H9 (cell line): ENCODE results near the gene WEE1. TPM values are rescaled to one million over a fixed set of nuclear protein-coding genes. Genes with fewer than 3 reads are reported as not detected.
"Not testable (repeated sequence)": the region's sequence is repeated elsewhere in the genome, so short reads cannot be mapped to it uniquely, and the experiment has no call there.

Experiments used
- DNase-seq: peaks from one replicate; pipeline ENCODE4 v3.0.0-alpha.2; 2017
- H2AFZ ChIP-seq: one replicate; pipeline ENCODE4 v1.6.1; 2013; ENCODE audit warnings: mild to moderate bottlenecking, low read length, control low read depth, moderate library complexity
- H2AK5ac ChIP-seq: 2 replicates; pipeline ENCODE4 v1.6.1; 2013; ENCODE audit warnings: low read length, control low read depth, mixed read lengths; ENCODE audit not compliant: insufficient read length
- H2BK120ac ChIP-seq: one replicate; pipeline ENCODE4 v1.6.1; 2013; ENCODE audit warnings: low read depth, mild to moderate bottlenecking, low read length, control low read depth, inconsistent platforms; ENCODE audit not compliant: poor library complexity, severe bottlenecking
- H2BK12ac ChIP-seq: 2 replicates; pipeline ENCODE4 v1.6.1; 2013; ENCODE audit warnings: low read length, control low read depth, mixed read lengths, low read depth; ENCODE audit not compliant: insufficient read length
- H2BK15ac ChIP-seq: 2 replicates; pipeline ENCODE4 v1.6.1; 2013; ENCODE audit warnings: low read depth, low read length, control low read depth
- H2BK20ac ChIP-seq: one replicate; pipeline ENCODE4 v1.6.1; 2013; ENCODE audit warnings: low read depth, mild to moderate bottlenecking, low read length, control low read depth, inconsistent platforms; ENCODE audit not compliant: poor library complexity, severe bottlenecking
- H2BK5ac ChIP-seq: 2 replicates; pipeline ENCODE4 v1.6.1; 2013; ENCODE audit warnings: low read length, control low read depth, mixed read lengths; ENCODE audit not compliant: insufficient read length
- H3K14ac ChIP-seq: 2 replicates; pipeline ENCODE4 v1.6.1; 2013; ENCODE audit warnings: low read length, control low read depth; ENCODE audit not compliant: insufficient read depth
- H3K18ac ChIP-seq: 2 replicates; pipeline ENCODE4 v1.6.1; 2013; ENCODE audit warnings: low read depth, mild to moderate bottlenecking, mixed read lengths, low read length, control low read depth; ENCODE audit not compliant: insufficient read length
- H3K23ac ChIP-seq: 2 replicates; pipeline ENCODE4 v1.6.1; 2013; ENCODE audit warnings: low read length, control low read depth, mixed read lengths, low read depth; ENCODE audit not compliant: insufficient read length
- H3K23me2 ChIP-seq: 2 replicates; pipeline ENCODE4 v1.6.1; 2013; ENCODE audit warnings: low read depth, mild to moderate bottlenecking, mixed read lengths, low read length, control low read depth; ENCODE audit not compliant: insufficient read length, poor library complexity, severe bottlenecking
- H3K27ac ChIP-seq: 2 replicates; pipeline ENCODE4 v1.5.1; 2013; ENCODE audit warnings: low read length, control low read depth, mixed read lengths, low read depth; ENCODE audit not compliant: insufficient read length
- H3K27me3 ChIP-seq: 2 replicates; pipeline ENCODE4 v1.6.1; 2013; ENCODE audit warnings: low read length, control low read depth, inconsistent platforms; ENCODE audit not compliant: insufficient read depth
- H3K4ac ChIP-seq: 2 replicates; pipeline ENCODE4 v1.6.1; 2013; ENCODE audit warnings: low read depth, mild to moderate bottlenecking, control low read depth, inconsistent platforms, low read length, moderate library complexity
- H3K4me1 ChIP-seq: 2 replicates; pipeline ENCODE4 v1.6.1; 2013; ENCODE audit warnings: low read length, control low read depth, inconsistent platforms; ENCODE audit not compliant: insufficient read depth
- H3K4me2 ChIP-seq: 2 replicates; pipeline ENCODE4 v1.6.1; 2013; ENCODE audit warnings: low read length, control low read depth, mixed read lengths; ENCODE audit not compliant: insufficient read length, insufficient read depth
- H3K56ac ChIP-seq: 2 replicates; pipeline ENCODE4 v1.6.1; 2013; ENCODE audit warnings: low read depth, mild to moderate bottlenecking, mixed read lengths, low read length, control low read depth; ENCODE audit not compliant: insufficient read length
- H3K79me1 ChIP-seq: 2 replicates; pipeline ENCODE4 v1.6.1; 2013; ENCODE audit warnings: low read depth, mild to moderate bottlenecking, moderate library complexity, low read length, control low read depth, inconsistent platforms; ENCODE audit not compliant: insufficient read depth, poor library complexity, severe bottlenecking
- H3K79me2 ChIP-seq: 2 replicates; pipeline ENCODE4 v1.6.1; 2013; ENCODE audit warnings: low read length, control low read depth, inconsistent platforms; ENCODE audit not compliant: insufficient read depth
- H3K9ac ChIP-seq: 2 replicates; pipeline ENCODE4 v1.6.1; 2013; ENCODE audit warnings: low read length, control low read depth, mixed read lengths; ENCODE audit not compliant: insufficient read length; ENCODE audit errors: extremely low read depth
- H3K9me3 ChIP-seq: one replicate; pipeline ENCODE4 v1.6.1; 2013; ENCODE audit warnings: low read depth, low read length, inconsistent platforms; ENCODE audit not compliant: control insufficient read depth
- H3T11ph ChIP-seq: one replicate; pipeline ENCODE4 v1.6.1; 2013; ENCODE audit warnings: mild to moderate bottlenecking, low read length, control low read depth, inconsistent platforms
- H4K20me1 ChIP-seq: one replicate; pipeline ENCODE4 v1.6.1; 2013; ENCODE audit not compliant: control insufficient read depth, insufficient read length, insufficient read depth
- H4K5ac ChIP-seq: 2 replicates; pipeline ENCODE4 v1.6.1; 2013; ENCODE audit warnings: low read depth, mild to moderate bottlenecking, mixed read lengths, low read length, control low read depth; ENCODE audit not compliant: insufficient read length
- H4K8ac ChIP-seq: replicated peaks from 2 replicates; pipeline ENCODE4 v1.6.1; 2013; ENCODE audit warnings: low read length, control low read depth, mixed read lengths, low read depth; ENCODE audit not compliant: insufficient read length
- H4K91ac ChIP-seq: 2 replicates; pipeline ENCODE4 v1.6.1; 2013; ENCODE audit warnings: low read depth, mild to moderate bottlenecking, moderate library complexity, mixed read lengths, low read length, control low read depth; ENCODE audit not compliant: insufficient read length
- H3K27ac Mint-ChIP-seq, 3 experiments: 2 replicates in 2 of 3; 3 replicates in 1 of 3; pipeline ENCODE4 v1.8.0; 2020 to 2021; ENCODE audit warnings: mixed read lengths in 3 of 3, mild to moderate bottlenecking in 1 of 3, moderate library complexity in 1 of 3
- H3K27me3 Mint-ChIP-seq: 2 replicates; pipeline ENCODE4 v1.8.0; 2021; ENCODE audit warnings: low read depth, mild to moderate bottlenecking, moderate library complexity, mixed read lengths
- H3K36me3 Mint-ChIP-seq, 3 experiments: 2 replicates in 2 of 3; 3 replicates in 1 of 3; pipeline ENCODE4 v1.8.0; 2020 to 2021; ENCODE audit warnings: low read depth in 3 of 3, mixed read lengths in 3 of 3; ENCODE audit not compliant: insufficient read depth in 1 of 3
- H3K4me1 Mint-ChIP-seq, 2 experiments: 2 replicates each; pipeline ENCODE4 v1.8.0; 2020; ENCODE audit warnings: mixed read lengths in 2 of 2
- H3K4me3 Mint-ChIP-seq, 2 experiments: 2 replicates in 1 of 2; 3 replicates in 1 of 2; pipeline ENCODE4 v1.8.0; 2020 to 2021; ENCODE audit warnings: mild to moderate bottlenecking in 2 of 2, mixed read lengths in 2 of 2, moderate library complexity in 1 of 2
- H3K9me3 Mint-ChIP-seq, 2 experiments: 2 replicates in 1 of 2; 3 replicates in 1 of 2; pipeline ENCODE4 v1.8.0; 2020; ENCODE audit warnings: mild to moderate bottlenecking in 2 of 2, mixed read lengths in 2 of 2, moderate library complexity in 1 of 2
- CTCF ChIP-seq: fragments of 200-600 bp; sonication (generic); conservative IDR thresholded peaks from 3 replicates; pipeline ENCODE4 v1.8.0; 2021; ENCODE audit warnings: antibody characterized with exemption, mild to moderate bottlenecking
- WGBS: extraction: QIAGEN DNeasy Blood & Tissue Kit; methylation state at CpG from one replicate; pipeline ENCODE4 v1.1.7; 2013; ENCODE audit warnings: missing lambda C conversion rate, low lambda C conversion rate, mixed read lengths; ENCODE audit not compliant: insufficient read length; ENCODE audit errors: extremely low coverage; 5-methylcytosine and 5-hydroxymethylcytosine counted together
- total RNA-seq: library from RNA; stranded (reverse); gene quantifications from 2 replicates; pipeline ENCODE4 v1.2.1, GENCODE V29; 2021

Gene WEE1
- total RNA-seq, 1 experiment from 2014 or later = 142 TPM

DNA sequence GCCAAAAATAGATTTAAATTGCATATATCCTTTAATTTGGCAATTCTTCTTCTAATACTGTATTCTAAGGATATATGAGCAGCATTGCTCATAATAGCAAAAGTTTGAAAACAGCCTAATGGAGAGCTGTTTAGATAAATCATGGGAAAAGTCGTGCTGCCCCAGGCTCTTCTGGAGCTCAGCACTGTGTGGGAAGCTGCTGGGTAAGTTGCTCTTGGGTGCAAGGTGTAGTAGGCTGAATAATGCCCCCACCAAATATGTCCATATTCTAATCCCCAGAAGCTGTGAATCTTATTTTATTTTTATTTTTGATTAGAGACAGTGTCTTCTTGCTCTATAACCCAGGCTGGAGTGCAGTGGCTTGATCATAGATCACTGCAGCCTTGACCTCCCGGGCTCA lies 34.9 kb upstream of the WEE1 start:
- H3K56ac ChIP-seq = no peak overlapping the region
- DNase-seq = no peak
- H2BK12ac ChIP-seq = no peak overlapping the region
- H4K5ac ChIP-seq = no peak overlapping the region
- H4K20me1 ChIP-seq = no peaks in the 10 kb centered on the region
- H3K4ac ChIP-seq = no peak overlapping the region
- no peak overlapping the region for H3K9ac ChIP-seq
- H3K18ac ChIP-seq = no peak overlapping the region
- WGBS = no CpG with 5 or more reads among the region's 2 CpGs
- no peaks in the 10 kb centered on the region for H3K79me2 ChIP-seq
- no peaks in the 10 kb centered on the region for H3K9me3 ChIP-seq
- H3K79me1 ChIP-seq = no peaks in the 10 kb centered on the region
- H2AFZ ChIP-seq = no peak overlapping the region
- H3K4me2 ChIP-seq = no peak overlapping the region
- no peaks in the 10 kb centered on the region for H3K27me3 ChIP-seq
- H2BK20ac ChIP-seq = no peak overlapping the region
- no peak overlapping the region for H2AK5ac ChIP-seq
- no peak overlapping the region for H3T11ph ChIP-seq
- H2BK120ac ChIP-seq = no peak overlapping the region
- Mint-ChIP-seq H3K4me1 (peaks cover 13% of the 10 kb centered on the region in 2 experiments), H3K9me3 (no peaks in the 10 kb centered on the region), H3K27ac (no peak overlapping the region), H3K36me3 (no peaks in the 10 kb centered on the region), H3K27me3 (no peaks in the 10 kb centered on the region), H3K4me3 (no peak overlapping the region)
- no peak overlapping the region for H4K91ac ChIP-seq
- no peak overlapping the region for H2BK15ac ChIP-seq
- H3K23me2 ChIP-seq = no peaks in the 10 kb centered on the region
- no peak for TF ChIP-seq CTCF
- H2BK5ac ChIP-seq = no peak overlapping the region
- no peaks in the 10 kb centered on the region; the same call in 1 of the 2 replicates for H3K4me1 ChIP-seq
- H4K8ac ChIP-seq = no peak overlapping the region
- H3K14ac ChIP-seq = no peak overlapping the region
- no peak overlapping the region for H3K23ac ChIP-seq
- no peak overlapping the region for H3K27ac ChIP-seq

- not testable (repeated sequence) for H3K27me3 ChIP-seq, H4K5ac ChIP-seq
- peaks cover 15 to 17% of the 10 kb centered on the region in 2 experiments for H3K9me3 Mint-ChIP-seq
These were observed 24.3 kb upstream of the WEE1 start for GRCh38 chr11:9549216-9549615.

More at GRCh38 chr11:9549216-9549615, 24.3 kb upstream of the WEE1 start:
- not testable (repeated sequence) for H3K27ac Mint-ChIP-seq, H3K27me3 Mint-ChIP-seq, H3K27ac ChIP-seq, H2BK12ac ChIP-seq, H3K9me3 ChIP-seq, H3K23ac ChIP-seq, H3K23me2 ChIP-seq, H3K14ac ChIP-seq, H3K4me1 ChIP-seq, H3T11ph ChIP-seq, DNase-seq, H4K91ac ChIP-seq, H3K4me2 ChIP-seq, H3K4me3 Mint-ChIP-seq, H3K79me1 ChIP-seq, H2AK5ac ChIP-seq, H2BK120ac ChIP-seq, H2BK15ac ChIP-seq, H2BK20ac ChIP-seq, H4K8ac ChIP-seq, H4K20me1 ChIP-seq, H2BK5ac ChIP-seq, H2AFZ ChIP-seq, H3K18ac ChIP-seq, H3K9ac ChIP-seq, H3K56ac ChIP-seq, H3K4ac ChIP-seq, H3K4me1 Mint-ChIP-seq, H3K79me2 ChIP-seq
- no CpG with 5 or more reads among the region's 5 CpGs for WGBS
- peaks cover 10 to 18% (median 15%) of the 10 kb centered on the region in 3 experiments for H3K36me3 Mint-ChIP-seq
